Measurements from ENCODE around the gene GMEB2.
"Not testable (repeated sequence)": the region's sequence is repeated elsewhere in the genome, so short reads cannot be mapped to it uniquely, and the experiment has no call there.

GMEB2 gene

GRCh38 chr20:63611646-63612045 lies 15.3 kb downstream of the GMEB2 start:
- DNase-seq = no peak

- DNase-seq = no peak
These were observed 16.1 kb downstream of the GMEB2 start for GRCh38 chr20:63610581-63611435.

GRCh38 chr20:63606686-63607085 lies 20.2 kb downstream of the GMEB2 start:
- no peak for DNase-seq

- no peak for DNase-seq
These were observed 24.6 kb downstream of the GMEB2 start for GRCh38 chr20:63602321-63602720.

GRCh38 chr20:63601679-63602078 lies 25.2 kb downstream of the GMEB2 start:
- DNase-seq = not testable (repeated sequence)

- DNase-seq = no peak
These were observed 27.4 kb downstream of the GMEB2 start for GRCh38 chr20:63599396-63600050.

GRCh38 chr20:63598479-63599395 lies 28.2 kb downstream of the GMEB2 start:
- DNase-seq = no peak

GRCh38 chr20:63597651-63598478 lies 29.0 kb downstream of the GMEB2 start:
- no peak for DNase-seq

GRCh38 chr20:63596423-63596822 lies 30.5 kb downstream of the GMEB2 start:
- DNase-seq = no peak

- no peak for DNase-seq
These were observed 31.3 kb downstream of the GMEB2 start for GRCh38 chr20:63595416-63596127.

- DNase-seq = no peak
These were observed 32.8 kb downstream of the GMEB2 start for GRCh38 chr20:63594043-63594561.

GRCh38 chr20:63592661-63593060 lies 34.2 kb downstream of the GMEB2 start:
- DNase-seq = no peak

- no peak for DNase-seq
These were observed 35.0 kb downstream of the GMEB2 start for GRCh38 chr20:63591786-63592355.

- no peak for DNase-seq
These were observed 35.8 kb downstream of the GMEB2 start for GRCh38 chr20:63591147-63591533.

- no peak for DNase-seq
These were observed 36.4 kb downstream of the GMEB2 start for GRCh38 chr20:63590218-63591146.

GRCh38 chr20:63589261-63590217 lies 37.4 kb downstream of the GMEB2 start:
- DNase-seq = no peak

GRCh38 chr20:63588641-63589041 lies 38.3 kb downstream of the GMEB2 start:
- DNase-seq = no peak

- no peak for DNase-seq
These were observed 38.9 kb downstream of the GMEB2 start for GRCh38 chr20:63587776-63588591.
